ENCODE results near the gene APBB3.
A peak's percentile ranks its signal among the peaks of the same experiment; 100 is the strongest.
"Not testable (repeated sequence)": the region's sequence is repeated elsewhere in the genome, so short reads cannot be mapped to it uniquely, and the experiment has no call there.

The APBB3 gene, protein sequence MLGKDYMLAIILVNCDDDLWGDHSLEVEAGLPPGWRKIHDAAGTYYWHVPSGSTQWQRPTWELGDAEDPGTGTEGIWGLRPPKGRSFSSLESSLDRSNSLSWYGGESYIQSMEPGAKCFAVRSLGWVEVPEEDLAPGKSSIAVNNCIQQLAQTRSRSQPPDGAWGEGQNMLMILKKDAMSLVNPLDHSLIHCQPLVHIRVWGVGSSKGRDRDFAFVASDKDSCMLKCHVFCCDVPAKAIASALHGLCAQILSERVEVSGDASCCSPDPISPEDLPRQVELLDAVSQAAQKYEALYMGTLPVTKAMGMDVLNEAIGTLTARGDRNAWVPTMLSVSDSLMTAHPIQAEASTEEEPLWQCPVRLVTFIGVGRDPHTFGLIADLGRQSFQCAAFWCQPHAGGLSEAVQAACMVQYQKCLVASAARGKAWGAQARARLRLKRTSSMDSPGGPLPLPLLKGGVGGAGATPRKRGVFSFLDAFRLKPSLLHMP

DNA sequence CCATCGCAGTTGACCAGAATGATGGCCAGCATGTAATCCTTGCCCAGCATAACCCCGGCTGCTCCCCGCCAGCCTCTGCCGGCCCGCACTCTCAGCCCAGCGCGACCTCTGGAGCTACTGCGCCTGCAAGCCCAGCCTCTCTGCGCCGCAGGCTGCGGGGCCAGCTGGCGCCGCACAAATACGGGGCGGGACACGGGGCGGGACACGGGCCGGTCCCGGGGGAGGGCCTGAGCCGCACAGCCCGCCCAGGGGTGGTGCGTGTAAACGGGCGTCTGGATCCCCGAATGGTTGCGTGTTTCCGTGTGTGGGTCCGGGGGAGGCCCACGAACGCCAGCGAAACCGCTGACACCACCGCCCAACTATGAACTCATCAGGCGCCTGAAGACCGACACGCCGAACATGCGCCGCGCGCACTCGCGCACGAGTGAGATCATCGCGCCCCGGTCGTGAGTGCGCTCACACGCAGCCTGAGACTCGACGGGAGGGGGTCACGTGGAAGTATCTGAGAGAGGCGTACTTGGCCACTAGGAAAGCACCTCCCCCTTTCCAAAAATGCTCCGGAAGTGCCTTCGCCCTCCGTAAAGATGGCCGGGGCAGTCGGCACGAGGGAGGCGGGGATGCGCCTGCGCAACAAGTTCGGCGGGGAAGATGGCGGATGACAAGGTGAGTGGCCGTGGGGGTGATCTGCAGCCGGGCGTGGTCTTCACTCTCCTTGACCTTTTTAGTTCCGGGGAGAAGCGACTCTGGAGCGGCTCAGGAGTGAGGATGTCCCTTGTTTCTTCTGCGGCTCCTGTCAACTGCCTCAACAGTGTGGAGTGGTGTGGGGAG is at the start of gene APBB3, which contains the start of gene SLC35A4:
APBB3 (minus strand) TSS at position 403 of the 828 bp plus-strand sequence; CDS start at position 50, 353 bp downstream.
SLC35A4 (plus strand) TSS at position 633 of the 828 bp plus-strand sequence. CDS start 2,342 bp downstream, outside the sequence.
- peak; percentile 92 for FAIRE-seq

GRCh38 chr5:140611020-140611521 is 46.7 kb upstream of the APBB3 start:
- FAIRE-seq = no peak

GRCh38 chr5:140609126-140609525 is 44.7 kb upstream of the APBB3 start:
- no peak for FAIRE-seq

- FAIRE-seq = no peak
Observed at GRCh38 chr5:140608722-140609121, 44.3 kb upstream of the APBB3 start.

- FAIRE-seq = no peak
Observed at GRCh38 chr5:140607031-140607430, 42.6 kb upstream of the APBB3 start.

GRCh38 chr5:140605879-140606278 is 41.5 kb upstream of the APBB3 start:
- no peak for FAIRE-seq

- no peak for FAIRE-seq
Observed at GRCh38 chr5:140603734-140604133, 39.3 kb upstream of the APBB3 start.

GRCh38 chr5:140603446-140603698 is 39.0 kb upstream of the APBB3 start:
- FAIRE-seq = not testable (repeated sequence)

- FAIRE-seq = no peak
Observed at GRCh38 chr5:140602147-140602546, 37.7 kb upstream of the APBB3 start.

GRCh38 chr5:140600096-140600495 is 35.7 kb upstream of the APBB3 start:
- FAIRE-seq = no peak

DNA sequence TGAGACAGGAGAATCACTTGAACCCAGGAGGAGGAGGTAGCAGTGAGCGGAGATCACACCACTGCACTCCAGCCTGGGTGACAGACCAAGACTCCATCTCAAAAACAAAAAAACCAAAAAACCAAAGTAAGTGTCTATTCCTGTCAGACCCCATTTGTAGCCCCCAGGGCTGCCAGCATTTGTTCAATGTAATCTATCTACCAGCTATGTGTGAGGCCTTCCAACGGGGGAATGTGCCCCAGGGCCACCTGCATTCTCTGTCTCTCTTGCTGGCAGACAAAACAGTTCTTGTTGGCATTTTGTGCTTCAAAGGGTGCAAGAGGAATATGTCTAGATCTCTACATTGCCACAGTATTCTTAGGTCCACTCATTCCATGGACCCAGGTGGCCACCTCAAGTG is 34.4 kb upstream of the APBB3 start:
- FAIRE-seq = no peak

- FAIRE-seq = no peak
Observed at GRCh38 chr5:140596321-140596741, 31.9 kb upstream of the APBB3 start.

GRCh38 chr5:140595538-140596300 is 31.3 kb upstream of the APBB3 start:
- no peak for FAIRE-seq

DNA sequence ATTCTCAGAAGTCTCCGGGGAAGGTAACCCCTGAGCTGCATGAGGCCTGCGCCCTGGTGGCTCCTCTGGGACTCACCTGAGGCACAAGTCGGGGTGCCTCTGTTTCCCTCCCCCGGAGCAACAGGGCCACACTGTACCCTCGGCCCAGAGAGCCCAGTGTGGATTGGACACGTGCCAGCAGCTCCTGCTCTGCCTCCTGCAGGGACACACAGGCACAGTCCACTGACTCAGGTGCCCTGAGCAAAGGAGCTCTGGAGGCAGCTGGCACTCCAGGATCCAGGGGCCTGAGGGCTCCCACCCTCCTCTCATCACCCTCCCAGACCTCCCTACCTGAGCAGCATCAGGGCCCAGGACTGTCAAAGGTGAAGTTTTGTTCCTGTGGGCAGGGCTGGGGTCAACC is 29.8 kb upstream of the APBB3 start:
- no peak for FAIRE-seq

DNA sequence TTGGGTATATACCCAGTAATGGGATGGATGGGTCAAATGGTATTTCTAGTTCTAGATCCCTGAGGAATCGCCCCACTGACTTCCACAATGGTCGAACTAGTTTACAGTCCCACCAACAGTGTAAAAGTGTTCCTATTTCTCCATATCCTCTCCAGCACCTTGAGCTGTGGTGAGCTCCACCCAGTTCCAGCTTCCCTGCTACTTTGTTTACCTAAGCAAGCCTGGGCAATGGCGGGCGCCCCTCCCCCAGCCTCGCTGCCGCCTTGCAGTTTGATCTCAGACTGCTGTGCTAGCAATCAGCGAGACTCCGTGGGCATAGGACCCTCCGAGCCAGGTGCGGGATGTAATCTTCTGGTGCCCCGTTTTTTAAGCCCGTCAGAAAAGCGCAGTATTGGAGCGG is 28.7 kb upstream of the APBB3 start:
- FAIRE-seq = not testable (repeated sequence)

- no peak for FAIRE-seq
Observed at GRCh38 chr5:140591747-140592372, 27.5 kb upstream of the APBB3 start.

GRCh38 chr5:140590861-140591260 is 26.5 kb upstream of the APBB3 start:
- FAIRE-seq = no peak

- FAIRE-seq = no peak
Observed at GRCh38 chr5:140588311-140589070, 24.1 kb upstream of the APBB3 start.

- no peak for FAIRE-seq
Observed at GRCh38 chr5:140587495-140587894, 23.1 kb upstream of the APBB3 start.

DNA sequence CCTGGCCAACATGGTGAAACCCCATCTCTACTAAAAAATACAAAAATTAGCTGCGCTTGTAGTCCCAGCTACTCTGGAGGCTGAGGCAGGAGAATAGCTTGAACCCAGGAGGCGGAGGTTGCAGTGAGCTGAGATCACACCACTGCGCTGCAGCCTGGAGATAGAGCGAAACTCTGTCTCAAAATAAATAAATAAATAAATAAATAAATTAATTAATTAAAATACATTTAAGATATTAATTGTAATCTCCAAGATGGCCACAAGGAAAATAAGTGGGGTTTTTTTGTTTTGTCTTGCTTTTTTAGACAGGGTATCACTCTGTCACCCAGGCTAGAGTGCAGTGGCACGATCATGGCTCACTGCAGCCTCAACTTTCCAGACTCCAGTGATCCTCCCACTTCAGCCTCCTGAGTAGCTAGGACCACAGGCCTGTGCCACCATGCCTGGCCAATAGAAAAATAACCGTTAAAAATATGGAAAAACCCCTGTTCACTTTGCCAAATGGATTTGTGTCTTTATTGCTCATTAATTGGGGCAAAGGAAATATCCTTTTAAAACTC is 14.9 kb upstream of the APBB3 start:
- not testable (repeated sequence) for FAIRE-seq

GRCh38 chr5:140576776-140577201 is 12.4 kb upstream of the APBB3 start:
- no peak for FAIRE-seq
